NCI-H446 (cell line): ENCODE measurements around the gene DAGLA.
A peak's percentile ranks its signal among the peaks of the same experiment; 100 is the strongest.
"Not testable (repeated sequence)": the region's sequence is repeated elsewhere in the genome, so short reads cannot be mapped to it uniquely, and the experiment has no call there.

ENCODE experiments used
- DNase-seq, 2 experiments: peaks; one replicate each; lab custom pipeline; 2025; lab: John Stamatoyannopoulos, UW

Gene DAGLA, protein sequence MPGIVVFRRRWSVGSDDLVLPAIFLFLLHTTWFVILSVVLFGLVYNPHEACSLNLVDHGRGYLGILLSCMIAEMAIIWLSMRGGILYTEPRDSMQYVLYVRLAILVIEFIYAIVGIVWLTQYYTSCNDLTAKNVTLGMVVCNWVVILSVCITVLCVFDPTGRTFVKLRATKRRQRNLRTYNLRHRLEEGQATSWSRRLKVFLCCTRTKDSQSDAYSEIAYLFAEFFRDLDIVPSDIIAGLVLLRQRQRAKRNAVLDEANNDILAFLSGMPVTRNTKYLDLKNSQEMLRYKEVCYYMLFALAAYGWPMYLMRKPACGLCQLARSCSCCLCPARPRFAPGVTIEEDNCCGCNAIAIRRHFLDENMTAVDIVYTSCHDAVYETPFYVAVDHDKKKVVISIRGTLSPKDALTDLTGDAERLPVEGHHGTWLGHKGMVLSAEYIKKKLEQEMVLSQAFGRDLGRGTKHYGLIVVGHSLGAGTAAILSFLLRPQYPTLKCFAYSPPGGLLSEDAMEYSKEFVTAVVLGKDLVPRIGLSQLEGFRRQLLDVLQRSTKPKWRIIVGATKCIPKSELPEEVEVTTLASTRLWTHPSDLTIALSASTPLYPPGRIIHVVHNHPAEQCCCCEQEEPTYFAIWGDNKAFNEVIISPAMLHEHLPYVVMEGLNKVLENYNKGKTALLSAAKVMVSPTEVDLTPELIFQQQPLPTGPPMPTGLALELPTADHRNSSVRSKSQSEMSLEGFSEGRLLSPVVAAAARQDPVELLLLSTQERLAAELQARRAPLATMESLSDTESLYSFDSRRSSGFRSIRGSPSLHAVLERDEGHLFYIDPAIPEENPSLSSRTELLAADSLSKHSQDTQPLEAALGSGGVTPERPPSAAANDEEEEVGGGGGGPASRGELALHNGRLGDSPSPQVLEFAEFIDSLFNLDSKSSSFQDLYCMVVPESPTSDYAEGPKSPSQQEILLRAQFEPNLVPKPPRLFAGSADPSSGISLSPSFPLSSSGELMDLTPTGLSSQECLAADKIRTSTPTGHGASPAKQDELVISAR

DNA sequence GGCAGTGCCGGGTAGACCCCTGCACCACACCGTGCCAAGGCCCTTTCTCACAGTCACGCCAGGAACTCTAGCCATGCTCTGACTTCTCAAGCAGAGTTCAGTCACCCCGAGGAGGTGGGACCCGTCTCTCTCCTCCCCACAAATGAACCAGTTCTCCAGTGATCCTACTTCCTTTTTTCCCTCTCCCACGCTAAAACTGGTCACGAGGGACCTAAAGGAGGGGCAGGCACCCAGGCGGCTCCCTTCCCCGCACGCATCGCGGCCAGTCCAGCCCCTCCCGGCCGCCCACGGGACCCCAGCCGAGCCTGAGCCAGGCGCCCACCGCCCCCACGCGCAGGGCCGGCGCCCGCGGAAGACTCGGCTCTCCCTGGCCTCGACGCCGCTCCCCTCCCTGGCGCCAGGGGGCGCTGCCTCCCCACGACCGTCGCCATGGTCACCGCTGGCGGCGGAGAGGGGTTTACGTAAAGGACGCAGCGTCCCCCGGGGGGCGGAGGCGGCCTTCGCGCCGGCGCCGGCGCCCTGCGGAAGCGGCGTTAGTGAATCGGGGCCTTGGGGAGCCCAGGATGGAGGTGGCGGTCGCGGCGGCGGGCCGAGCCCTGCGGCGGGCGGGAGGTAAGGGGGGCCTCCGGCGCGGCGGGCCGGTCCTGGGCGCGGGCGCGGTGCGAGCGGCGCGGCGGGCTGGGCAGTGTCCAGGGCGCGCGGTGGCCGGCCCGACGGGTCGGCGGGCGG lies at the start of gene DAGLA:
Gene DAGLA (plus strand): TSS at position 499 of the 729 bp plus-strand sequence. CDS start 39,765 bp downstream, outside the sequence.
- DNase-seq = peak; percentile 45 to 87

- no peak for DNase-seq
Measured at GRCh38 chr11:61632096-61632495, 48.1 kb upstream of the DAGLA start.

- DNase-seq = no peak
Measured at GRCh38 chr11:61635304-61635703, 44.9 kb upstream of the DAGLA start.

- no peak for DNase-seq
Measured at GRCh38 chr11:61635787-61636186, 44.4 kb upstream of the DAGLA start.

- no peak for DNase-seq
Measured at GRCh38 chr11:61636676-61637075, 43.5 kb upstream of the DAGLA start.

DNA sequence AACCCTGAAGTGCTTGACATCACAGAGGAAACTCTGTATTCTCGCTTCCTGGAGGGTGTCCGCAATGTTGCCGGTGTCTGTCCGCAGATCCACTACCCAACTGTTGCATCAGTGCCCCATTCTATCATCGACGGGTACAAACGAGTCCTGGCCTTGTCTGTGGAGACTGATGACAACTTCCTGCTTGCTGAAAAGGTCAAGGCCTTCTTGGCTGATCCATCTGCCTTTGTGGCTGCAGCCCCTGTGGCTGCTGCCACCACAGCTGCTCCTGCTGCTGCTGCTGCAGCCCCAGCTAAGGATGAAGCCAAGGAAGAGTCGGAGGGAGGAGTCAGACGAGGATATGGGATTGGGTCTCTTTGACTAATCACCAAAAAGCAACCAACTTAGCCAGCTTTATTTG lies 42.9 kb upstream of the DAGLA start:
- DNase-seq = no peak

GRCh38 chr11:61639816-61640443 lies 40.3 kb upstream of the DAGLA start:
- DNase-seq = no peak

GRCh38 chr11:61642162-61642561 lies 38.0 kb upstream of the DAGLA start:
- DNase-seq = no peak

DNA sequence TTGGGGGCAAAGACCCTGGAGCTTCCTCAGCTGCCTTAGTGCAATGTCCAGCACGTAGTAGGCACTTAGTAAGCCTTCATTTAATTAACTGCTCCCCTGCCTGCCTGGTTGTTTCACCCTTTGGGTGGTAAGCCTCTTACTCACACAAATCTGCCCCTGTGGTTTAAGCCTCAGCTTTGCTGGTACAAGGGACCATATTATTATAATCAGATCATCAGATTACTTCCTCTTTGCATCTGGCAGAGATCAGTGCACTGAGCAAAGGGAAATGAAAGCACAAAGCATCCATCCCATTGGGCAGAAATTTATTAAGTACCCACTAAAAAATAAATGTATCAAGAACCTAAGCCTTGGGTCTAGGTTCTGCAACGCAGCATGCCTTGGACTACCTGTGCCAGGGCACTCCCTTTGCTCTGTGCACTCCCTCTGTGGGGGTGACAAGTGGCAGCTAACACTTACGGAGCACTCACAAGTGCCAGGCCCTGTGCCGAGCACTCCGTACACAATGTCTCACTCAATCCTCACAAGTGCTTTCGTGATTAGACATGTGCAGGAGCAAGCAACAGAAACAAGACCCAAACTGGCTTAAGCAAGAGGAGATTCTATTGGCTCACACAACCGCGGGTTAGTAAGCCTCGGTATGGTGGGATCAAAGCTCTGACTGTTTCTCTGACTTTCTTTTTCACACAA lies 34.9 kb upstream of the DAGLA start:
- no peak for DNase-seq

- DNase-seq = no peak
Measured at GRCh38 chr11:61647529-61647928, 32.7 kb upstream of the DAGLA start.

GRCh38 chr11:61650781-61651571 lies 29.2 kb upstream of the DAGLA start:
- no peak for DNase-seq

- no peak for DNase-seq
Measured at GRCh38 chr11:61652135-61652534, 28.1 kb upstream of the DAGLA start.

DNA sequence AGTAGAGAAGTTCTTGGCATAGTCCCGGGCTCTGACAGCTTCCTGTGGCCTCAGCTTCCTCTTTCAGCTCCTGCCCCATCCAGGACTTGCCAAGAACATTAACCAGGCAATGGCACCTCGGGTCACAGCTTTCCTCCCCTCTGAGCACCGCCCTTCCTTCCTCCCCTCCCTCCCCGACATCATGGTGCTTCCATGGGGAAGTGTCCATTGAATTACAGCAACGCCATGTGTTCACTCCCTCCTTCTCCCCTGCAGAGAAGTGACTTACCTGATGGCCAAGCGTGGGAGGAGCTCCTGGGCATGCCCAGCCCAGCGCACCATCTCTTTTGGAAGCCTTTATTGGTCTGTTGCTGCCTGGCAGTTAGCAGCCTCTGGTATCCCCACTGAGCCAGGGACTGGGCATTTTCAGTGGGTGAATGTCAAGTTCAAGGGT lies 25.8 kb upstream of the DAGLA start:
- no peak for DNase-seq

DNA sequence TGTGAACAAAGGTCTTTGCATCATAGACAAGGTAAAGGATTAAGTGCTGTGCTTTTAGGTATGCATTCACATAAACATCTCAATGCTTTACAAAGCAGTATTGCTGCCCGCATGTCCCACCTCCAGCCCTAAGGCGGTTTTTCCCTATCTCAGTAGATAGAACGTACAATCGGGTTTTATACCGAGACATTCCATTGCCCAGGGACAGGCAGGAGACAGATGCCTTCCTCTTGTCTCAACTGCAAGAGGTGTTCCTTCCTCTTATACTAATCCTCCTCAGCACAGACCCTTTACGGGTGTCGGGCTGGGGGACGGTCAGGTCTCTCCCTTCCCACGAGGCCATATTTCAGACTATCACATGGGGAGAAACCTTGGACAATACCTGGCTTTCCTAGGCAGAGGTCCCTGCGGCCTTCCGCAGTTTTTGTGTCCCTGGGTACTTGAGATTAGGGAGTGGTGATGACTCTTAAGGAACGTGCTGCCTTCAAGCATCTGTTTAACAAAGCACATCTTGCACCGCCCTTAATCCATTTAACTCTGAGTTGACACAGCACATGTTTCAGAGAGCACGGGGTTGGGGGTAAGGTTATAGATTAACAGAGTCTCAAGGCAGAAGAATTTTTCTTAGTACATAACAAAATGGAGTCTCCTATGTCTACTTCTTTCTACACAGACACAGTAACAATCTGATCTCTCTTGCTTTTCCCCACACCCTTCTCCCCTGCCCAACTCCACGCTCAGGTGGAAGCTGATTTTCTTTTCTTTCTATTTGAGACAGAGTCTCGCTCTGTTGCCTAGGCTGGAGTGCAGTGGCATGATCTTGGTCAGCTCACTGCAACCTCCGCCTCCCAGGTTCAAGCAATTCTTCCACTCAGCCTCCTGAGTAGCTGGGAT lies 24.7 kb upstream of the DAGLA start:
- not testable (repeated sequence) for DNase-seq

DNA sequence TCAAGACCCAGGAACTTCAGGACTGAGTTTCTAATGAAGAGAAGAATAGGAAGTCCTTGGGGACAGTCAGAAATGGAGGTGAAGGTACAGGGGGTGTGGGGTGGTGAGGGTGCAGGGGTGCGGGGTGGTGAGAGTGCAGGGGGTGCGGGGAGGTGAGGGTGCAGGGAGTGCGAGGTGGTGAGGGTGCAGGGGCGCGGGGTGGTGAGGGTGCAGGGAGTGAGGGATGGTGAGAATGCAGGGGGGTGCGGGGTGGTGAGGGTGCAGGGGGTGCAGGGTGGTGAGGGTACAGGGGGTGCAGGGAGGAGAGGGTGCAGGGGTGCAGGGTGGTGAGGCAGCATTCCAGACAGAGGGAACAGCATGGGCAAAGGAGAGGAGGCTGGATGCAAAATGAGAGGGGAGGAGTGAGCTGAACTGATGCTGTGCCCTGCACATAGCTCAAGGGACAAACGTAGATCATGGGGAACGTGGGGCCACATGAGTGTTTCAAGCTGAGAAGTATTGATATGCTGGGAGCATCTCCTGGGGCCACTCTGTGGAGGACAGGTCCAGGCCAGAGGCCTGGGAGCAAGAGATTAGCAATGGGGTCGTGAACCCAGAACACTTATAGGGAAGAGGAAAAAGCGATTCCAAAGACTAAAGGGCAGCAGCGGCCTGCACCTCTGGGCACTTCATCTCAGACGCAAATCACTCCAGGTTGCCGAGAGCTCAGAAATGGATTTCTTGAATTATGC lies 23.7 kb upstream of the DAGLA start:
- no peak for DNase-seq

DNA sequence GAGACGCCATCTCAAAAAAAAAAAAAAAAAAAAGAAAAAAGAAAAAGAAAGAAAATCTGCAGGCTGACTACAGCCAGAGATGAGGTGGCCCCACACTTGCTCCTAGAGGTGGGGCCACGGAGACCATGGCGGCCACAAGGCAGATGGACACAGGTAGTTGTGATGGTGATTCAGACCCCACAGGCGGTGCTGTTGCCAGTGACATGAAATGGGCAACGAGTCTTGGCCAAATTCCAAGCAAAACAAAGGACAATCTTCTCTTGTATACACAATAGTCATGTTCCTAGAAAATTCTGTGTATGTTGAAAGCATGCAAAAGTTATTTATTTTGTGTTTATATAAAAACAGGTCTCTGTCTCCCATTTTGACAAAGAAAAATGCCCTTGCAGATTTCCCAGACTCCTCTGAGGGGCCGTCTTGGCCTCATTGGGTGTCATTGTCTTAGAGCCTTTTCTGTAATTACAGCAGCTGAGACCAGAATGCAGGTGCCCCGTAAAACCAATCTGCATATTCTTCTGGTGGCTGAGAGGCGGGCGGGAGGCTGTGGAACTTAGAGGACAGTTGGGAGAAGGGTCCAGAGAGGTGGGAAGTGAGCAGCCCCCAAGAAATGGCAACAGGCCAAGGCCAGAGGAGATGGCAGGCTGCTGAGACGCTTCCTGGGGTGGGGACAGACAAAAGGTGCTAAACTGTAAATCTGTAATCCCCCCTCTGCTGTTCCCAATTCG lies 22.5 kb upstream of the DAGLA start:
- DNase-seq = no peak

- no peak for DNase-seq
Measured at GRCh38 chr11:61659413-61660196, 20.6 kb upstream of the DAGLA start.
